Mucosa of descending colon (tissue), 3 donors: Measurements from ENCODE around the gene PID1. TPM values are rescaled to one million over a fixed set of nuclear protein-coding genes. Genes with fewer than 3 reads are reported as not detected.

Source experiments
- ATAC-seq: fragments of 200-7000 bp; cut with Tn5 transposase; one replicate; pipeline ENCODE4 v1.9.1; 2020; ENCODE audit warnings: mild to moderate bottlenecking, moderate library complexity
- DNase-seq, 3 donors: peaks; one replicate each; pipeline ENCODE4 v3.0.0-alpha.2; 2020
- H3K36me3 ChIP-seq: fragments of 200-600 bp; one replicate; pipeline ENCODE4 v1.8.0; 2021; ENCODE audit warnings: low read depth, mild to moderate bottlenecking
- H3K4me1 ChIP-seq: fragments of 200-600 bp; one replicate; pipeline ENCODE4 v1.8.0; 2021; ENCODE audit warnings: low read depth, mild to moderate bottlenecking
- H3K4me3 ChIP-seq: fragments of 200-600 bp; one replicate; pipeline ENCODE4 v1.8.0; 2021; ENCODE audit warnings: mild to moderate bottlenecking
- H3K9me3 ChIP-seq: fragments of 200-600 bp; one replicate; pipeline ENCODE4 v1.8.0; 2021; ENCODE audit warnings: mild to moderate bottlenecking
- CTCF ChIP-seq: fragments of 200-600 bp; IDR thresholded peaks from one replicate; pipeline ENCODE4 v1.8.0; 2022; ENCODE audit warnings: antibody characterized with exemption, mild to moderate bottlenecking
- intact Hi-C, 2 donors: fragments of 100-400 bp; cut with DNase I in 1 of 2; cut with micrococcal nuclease in 1 of 2; formaldehyde crosslinking; loops; one replicate each; pipeline versions ENCODE4 v1.11.0 to v1.11.1; 2022; cut with DNase I, micrococcal nuclease
- total RNA-seq, 3 donors: library from RNA; stranded (reverse); fragmentation: NEBNext Ultra II Directional in 2 of 3; extraction: Animal tissue kit (Norgen Biotek cat#: 25700) in 2 of 3; gene quantifications; one replicate each; pipeline versions ENCODE4 v1.2.1 to v1.2.4, GENCODE V29; 2021 to 2023
- donor health status: DM: no; HTN: no; CAD: no; lungs with moderate emphysema.
- donor health status: DM: no; HTN: no; CAD: no.
- donor health status: DM: no; HTN: yes; CAD: no.

Gene PID1
- total RNA-seq, 3 donors from 2014 or later: 49.3 to 60.8 (median 52.5) TPM

GRCh38 chr2:229178706-229179105, 92.4 kb downstream of the PID1 start:
- Histone ChIP-seq H3K36me3 (no peaks in the 10 kb centered on the region), H3K4me1 (peaks cover 2% of the 10 kb centered on the region), H3K4me3 (no peak overlapping the region), H3K9me3 (no peaks in the 10 kb centered on the region)
- no peak for ATAC-seq
- TF ChIP-seq CTCF: no peak
- no peak for DNase-seq
- intact Hi-C loops: no loop called here

GRCh38 chr2:229178117-229178516, 93.0 kb downstream of the PID1 start:
- Histone ChIP-seq H3K4me1 (peaks cover 2% of the 10 kb centered on the region), H3K36me3 (no peaks in the 10 kb centered on the region), H3K9me3 (no peaks in the 10 kb centered on the region), H3K4me3 (no peak overlapping the region)
- DNase-seq (no peak), ATAC-seq (no peak)
- TF ChIP-seq CTCF: no peak
- intact Hi-C loops: no loop called here

GRCh38 chr2:229176136-229176535, 95.0 kb downstream of the PID1 start:
- intact Hi-C loops: no loop called here
- DNase-seq (no peak), ATAC-seq (no peak)
- H3K4me3 ChIP-seq: no peak overlapping the region
- no peak for TF ChIP-seq CTCF
- H3K9me3 ChIP-seq: peaks cover 7% of the 10 kb centered on the region
- H3K36me3 ChIP-seq: no peaks in the 10 kb centered on the region
- H3K4me1 ChIP-seq: peaks cover 2% of the 10 kb centered on the region

GRCh38 chr2:229175497-229175863, 95.6 kb downstream of the PID1 start:
- Histone ChIP-seq H3K4me3 (no peak overlapping the region), H3K4me1 (peaks cover 2% of the 10 kb centered on the region), H3K9me3 (peaks cover 7% of the 10 kb centered on the region), H3K36me3 (no peaks in the 10 kb centered on the region)
- intact Hi-C loops: no loop called here
- ATAC-seq (no peak), DNase-seq (no peak)
- TF ChIP-seq CTCF: no peak

GRCh38 chr2:229174794-229175496, 96.1 kb downstream of the PID1 start:
- no peak for TF ChIP-seq CTCF
- Histone ChIP-seq H3K9me3 (peaks cover 7% of the 10 kb centered on the region), H3K4me3 (no peak overlapping the region), H3K4me1 (peaks cover 8% of the 10 kb centered on the region), H3K36me3 (no peaks in the 10 kb centered on the region)
- intact Hi-C loops: no loop called here
- ATAC-seq (no peak), DNase-seq (no peak)
